AG08396 (cell line): ENCODE data around the gene CRACDL.

Experiments used
- DNase-seq: peaks from one replicate; pipeline ENCODE4 v3.0.0; 2012; ENCODE audit warnings: low spot score, mixed read lengths

Gene CRACDL

DNA sequence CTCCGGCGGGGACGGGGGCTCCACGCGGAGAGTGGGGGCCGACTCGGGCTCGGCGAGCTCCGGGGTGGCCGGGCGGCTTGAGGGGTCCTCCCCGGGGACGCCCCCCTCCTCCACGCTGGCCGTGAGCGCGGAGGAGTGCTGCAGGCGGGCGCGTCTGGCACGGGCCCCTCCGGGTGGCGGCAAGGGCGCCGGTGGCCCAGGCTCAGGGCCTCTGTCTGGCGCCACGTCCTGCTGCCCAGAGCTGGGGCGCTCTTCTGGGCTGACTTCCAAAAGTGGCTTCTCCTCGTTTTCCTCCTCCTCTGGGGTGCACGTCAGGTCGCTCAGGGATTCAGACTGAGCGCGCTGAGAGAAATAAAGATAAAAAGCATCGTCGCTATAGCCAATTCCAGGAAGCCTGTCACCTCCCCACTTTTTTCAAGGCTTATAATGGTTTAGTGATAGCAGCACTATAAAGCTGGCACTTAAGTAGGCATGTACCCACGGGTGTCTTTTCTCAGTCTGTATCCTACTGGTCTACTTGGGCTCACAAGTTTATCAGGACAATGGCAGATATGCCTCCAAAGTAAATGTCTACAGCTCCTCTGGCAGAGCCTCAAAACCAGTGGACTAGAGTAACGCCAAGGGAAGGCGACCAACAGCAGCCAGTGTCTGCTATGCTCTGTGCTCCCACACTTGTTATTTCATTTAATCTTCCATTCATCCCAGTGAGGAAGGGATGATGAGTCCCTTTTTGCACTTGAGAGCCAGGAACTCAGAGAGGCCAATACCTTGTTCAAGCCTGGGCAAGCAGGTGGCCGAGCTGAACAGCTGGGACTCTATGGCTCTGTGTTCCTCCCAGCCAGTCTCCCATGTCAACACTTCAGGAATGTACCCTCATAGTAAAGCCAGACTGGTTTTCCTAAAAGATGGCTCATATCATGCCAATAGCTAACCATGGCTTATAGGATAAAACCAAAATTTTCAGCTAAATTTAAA is 112.5 kb downstream of the CRACDL start:
- DNase-seq: no peak

GRCh38 chr2:98822301-98823164 is 113.5 kb downstream of the CRACDL start:
- DNase-seq: no peak

DNA sequence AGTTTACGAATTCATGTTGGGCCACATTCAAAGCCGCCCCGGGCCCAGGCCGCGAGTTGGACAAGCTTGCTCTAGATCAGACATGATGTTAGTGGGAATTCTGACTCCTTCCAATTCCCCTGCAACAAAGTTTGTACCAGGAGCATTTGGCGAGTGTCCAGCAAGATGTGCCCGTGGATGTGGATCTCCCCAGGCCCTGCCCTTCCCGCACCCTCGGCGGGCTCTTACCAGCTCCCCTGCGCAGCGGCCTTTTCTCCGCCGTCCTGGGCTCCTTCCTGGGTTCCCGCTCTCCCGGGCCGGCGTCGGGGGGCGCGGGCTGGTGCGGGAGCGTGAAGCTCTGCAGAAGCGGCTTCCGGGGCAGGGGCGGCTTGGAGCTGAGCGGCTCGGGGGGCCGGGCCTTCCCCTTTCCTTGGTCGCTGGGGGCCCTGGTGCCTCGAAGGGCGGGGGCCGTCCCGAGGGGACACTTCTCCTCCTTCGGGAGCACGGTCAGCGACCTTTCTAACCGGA is 114.3 kb downstream of the CRACDL start:
- no peak for DNase-seq

GRCh38 chr2:98819231-98819766 is 116.7 kb downstream of the CRACDL start:
- no peak for DNase-seq

GRCh38 chr2:98818164-98818563 is 117.9 kb downstream of the CRACDL start:
- no peak for DNase-seq

- no peak for DNase-seq
Observed at GRCh38 chr2:98816281-98816680, 119.7 kb downstream of the CRACDL start.

GRCh38 chr2:98815795-98816194 is 120.2 kb downstream of the CRACDL start:
- no peak for DNase-seq

GRCh38 chr2:98811766-98812165 is 124.3 kb downstream of the CRACDL start:
- DNase-seq: no peak

GRCh38 chr2:98810588-98810928 is 125.5 kb downstream of the CRACDL start:
- DNase-seq: no peak

DNA sequence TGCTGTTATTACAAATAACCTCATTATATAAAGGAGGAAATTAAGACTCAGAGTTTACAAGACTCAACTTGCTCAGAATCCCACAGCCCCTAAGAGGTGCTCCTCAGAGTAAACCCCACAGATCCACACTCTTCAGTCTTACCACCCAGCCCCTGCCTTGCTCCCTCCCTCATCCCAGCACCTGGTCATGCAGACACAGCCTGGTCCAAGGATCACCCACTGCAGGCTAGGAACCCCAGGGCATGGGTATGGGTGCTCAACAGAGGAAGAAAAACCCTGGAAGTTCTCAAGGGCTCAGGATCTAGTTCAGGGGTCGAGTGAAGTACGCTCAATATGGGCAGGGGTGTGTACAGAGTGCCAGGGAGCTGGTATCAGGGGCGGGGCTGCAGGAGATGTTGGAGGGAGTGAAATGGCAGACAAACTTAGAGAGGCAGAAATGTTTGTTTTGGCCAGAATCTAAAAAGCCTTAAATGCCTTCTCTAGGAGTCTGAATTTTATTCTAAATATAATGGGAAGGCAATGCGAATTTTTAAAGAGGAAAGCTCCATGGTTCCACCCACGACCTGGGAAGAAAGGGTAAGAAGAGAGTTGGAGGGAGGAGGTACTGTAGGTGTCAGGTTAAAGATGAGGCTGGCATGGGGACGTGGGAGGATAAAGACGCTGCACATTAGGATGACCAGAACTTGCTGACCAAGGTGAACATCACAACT is 126.0 kb downstream of the CRACDL start:
- DNase-seq: no peak

DNA sequence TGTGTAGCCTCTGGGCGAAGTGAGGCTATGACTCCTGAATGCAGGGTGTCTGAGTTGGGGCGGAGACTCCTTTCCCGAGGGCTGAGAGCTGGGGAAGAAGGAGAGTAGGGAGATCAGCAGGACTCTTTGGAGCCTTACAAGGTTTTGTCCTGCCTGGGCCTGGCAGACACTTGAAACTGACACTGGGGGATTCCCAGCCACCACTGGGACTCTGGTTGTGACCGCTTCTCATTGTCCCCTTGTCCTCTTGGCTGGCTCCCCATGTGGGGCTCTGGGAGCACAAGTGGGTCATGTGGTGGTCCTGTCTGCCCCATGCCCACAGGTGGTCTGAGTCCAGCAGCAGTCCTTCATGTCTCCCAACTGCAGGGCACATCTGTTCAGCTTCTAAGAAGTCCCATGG is 126.9 kb downstream of the CRACDL start:
- no peak for DNase-seq

DNA sequence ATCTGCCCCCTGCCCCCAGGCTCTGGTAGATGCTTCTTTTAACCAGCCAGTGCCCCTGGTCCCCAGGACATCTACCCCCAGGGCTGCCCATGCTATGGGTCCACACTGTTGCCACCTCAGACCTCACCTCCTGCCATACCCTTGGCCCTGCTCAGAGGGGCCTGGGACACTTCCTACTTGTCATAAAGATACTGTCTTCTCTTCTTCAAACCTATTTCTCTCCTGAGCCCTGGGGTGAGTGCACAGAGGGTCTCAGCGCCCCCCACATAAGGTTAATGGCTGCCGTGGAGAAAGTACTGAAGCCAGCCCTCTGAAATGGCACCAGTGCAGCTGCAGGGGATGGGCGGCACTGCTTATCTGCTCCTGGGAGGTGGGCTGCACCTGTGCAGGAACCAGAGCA is 127.5 kb downstream of the CRACDL start:
- DNase-seq: no peak

DNA sequence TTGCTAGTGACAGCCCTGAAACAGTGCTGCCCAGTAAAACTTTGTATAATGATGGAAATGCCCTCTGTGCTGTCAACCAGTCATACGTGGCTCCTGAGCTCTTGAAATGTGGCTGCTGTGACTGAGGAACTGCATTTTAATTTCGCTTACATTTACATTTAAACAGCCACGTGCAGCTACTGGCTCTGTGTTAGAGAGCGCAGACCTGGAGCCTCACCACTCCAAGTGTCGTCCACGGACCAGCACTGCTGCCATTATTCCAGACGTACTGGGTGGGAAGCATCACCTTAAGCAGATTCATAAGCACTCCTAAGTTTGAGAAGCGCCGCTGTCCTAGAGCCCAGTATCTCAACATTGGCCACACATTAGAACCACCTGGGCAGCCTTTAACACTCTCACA is 128.1 kb downstream of the CRACDL start:
- no peak for DNase-seq

- DNase-seq: no peak
Observed at GRCh38 chr2:98807221-98807620, 128.8 kb downstream of the CRACDL start.

GRCh38 chr2:98806236-98806697 is 129.8 kb downstream of the CRACDL start:
- no peak for DNase-seq

GRCh38 chr2:98805412-98806171 is 130.4 kb downstream of the CRACDL start:
- DNase-seq: no peak

GRCh38 chr2:98804736-98805135 is 131.3 kb downstream of the CRACDL start:
- no peak for DNase-seq

DNA sequence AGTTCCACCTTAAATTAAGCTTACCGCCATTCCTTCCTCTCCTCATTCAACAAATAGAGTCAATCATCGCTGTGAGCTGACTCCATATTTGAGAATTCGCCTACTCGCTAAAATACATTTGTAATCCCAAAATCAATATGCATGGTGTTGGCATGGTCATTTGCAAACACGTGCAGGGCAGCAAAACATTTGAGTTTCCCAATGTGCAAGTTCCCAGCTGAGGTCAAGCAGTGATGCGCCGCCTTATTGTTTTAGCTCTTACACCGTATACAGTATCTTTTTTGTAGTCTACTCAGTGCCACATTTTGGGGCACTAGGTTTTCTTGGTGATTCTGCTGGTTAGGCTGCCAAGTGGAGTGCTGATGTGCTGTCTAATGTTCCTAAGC is 131.8 kb downstream of the CRACDL start:
- no peak for DNase-seq

DNA sequence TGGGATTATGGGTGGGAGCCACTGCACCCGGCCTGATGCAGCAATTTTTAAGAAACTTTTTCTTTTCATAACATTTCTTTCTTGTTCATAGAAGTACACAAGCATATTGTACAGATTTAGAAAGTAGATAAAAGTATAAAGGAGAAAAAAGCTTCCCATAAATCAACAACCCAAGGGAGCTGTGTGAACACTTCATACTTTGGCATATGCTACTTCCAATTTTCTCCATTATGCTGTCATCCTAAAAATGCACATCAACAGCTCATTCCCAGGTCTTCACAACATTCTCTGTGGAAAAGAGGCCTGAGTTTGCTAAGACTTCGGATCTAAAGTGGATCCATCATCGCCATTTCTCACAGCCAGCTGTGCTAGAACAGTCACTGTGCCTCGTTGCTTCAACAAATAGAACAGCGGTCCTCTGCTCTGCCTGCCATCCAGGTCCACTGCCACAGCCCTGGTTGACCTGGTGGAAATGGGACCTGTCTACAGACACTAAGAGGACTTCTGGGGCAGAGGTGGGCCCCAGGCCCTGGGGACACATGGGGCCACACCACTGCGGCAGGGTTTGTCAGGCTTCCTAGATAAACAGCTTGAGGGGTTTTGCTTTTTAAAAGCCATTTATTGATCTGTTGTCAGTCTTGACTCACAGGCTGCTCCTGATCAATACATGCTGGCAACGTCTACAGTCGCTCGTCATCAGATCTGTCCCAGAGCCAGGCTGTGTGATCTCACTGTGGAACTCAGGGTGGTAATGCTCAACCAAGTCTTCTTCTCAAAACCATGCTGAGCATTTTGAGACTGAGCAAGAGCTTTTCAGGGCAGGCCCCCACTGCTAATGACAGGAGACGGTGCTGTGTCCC is 132.4 kb downstream of the CRACDL start:
- DNase-seq: no peak

DNA sequence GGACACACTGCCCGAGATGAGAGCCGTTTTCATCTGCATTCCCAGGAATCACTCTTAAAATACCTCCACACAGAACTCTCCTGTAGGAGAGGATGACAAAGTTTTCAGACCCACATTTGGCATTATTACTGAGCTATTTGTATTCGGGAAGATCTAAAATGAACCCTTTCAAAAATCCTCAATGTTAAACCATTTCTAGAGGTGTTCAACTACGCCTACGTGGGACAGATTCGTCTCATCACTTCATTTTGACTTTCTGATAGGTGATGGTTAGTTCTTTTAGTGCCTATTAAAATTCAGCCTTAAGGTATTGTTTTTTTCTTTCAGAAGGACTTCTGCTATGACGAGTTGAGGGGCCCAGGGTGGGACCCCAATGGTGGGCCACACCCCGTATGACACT is 133.7 kb downstream of the CRACDL start:
- no peak for DNase-seq
